ENCODE measurements around the gene CYB5A.
"Not testable (repeated sequence)": the region's sequence is repeated elsewhere in the genome, so short reads cannot be mapped to it uniquely, and the experiment has no call there.

Gene CYB5A

DNA sequence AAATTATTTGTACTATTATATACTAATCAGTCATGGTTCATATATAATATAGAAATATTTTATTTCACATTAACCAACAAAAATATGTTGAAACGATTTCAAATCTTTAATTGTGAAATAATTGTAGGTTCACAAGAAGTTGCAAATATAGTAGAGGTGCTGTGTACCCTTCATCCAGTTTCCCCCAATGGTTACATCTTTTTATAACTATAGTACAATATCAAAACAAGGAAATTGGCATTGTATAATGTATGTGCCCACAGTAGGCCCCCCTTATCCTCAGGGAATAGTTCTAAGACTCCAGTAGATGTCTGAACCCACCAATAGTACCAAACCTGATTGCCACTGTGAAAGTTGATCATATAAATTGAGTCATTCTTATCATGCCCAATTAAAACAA lies 7.4 kb upstream of the CYB5A start:
- in situ Hi-C loops (cut with HindIII; ENCODE audit: low sequenced_read_pairs) = no loop called here

DNA sequence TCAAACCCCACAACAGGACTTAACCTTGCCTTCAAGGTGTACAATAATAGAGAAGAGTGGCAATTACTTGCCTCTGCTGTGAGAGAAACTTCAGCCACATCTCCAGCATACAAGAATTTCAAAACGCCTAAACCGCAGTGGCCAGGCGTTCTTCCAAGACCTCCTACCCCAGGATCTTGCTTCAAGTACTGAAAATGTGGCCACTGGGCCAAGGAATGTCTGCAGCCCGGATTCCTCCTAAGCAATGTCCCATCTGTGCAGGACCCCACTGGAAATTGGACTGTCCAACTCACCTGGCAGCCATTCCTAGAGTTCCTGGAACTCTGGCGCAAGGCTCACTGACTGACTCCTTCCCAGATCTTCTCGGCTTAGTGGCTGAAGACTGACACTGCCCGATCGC lies 2.8 kb upstream of the CYB5A start:
- in situ Hi-C loops (cut with HindIII; ENCODE audit: low sequenced_read_pairs) = no loop called here

DNA sequence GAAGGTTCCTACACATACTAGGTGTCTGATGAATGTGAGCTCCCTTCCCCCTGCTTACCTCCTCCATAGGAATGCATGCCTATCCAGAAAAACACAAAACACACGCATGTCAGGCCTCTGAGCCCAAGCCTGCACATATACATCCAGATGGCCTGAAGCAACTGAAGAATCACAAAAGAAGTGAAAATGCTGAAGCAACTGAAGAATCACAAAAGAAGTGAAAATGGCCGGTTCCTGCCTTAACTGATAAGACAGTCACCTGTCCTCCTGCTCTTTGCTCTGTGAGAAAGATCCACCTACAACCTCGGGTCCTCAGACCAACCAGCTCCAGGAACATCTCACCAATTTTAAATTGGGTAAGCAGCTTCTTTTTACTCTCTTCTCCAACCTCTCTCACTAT lies 1.2 kb upstream of the CYB5A start:
- in situ Hi-C loops (cut with HindIII; ENCODE audit: low sequenced_read_pairs) = not testable (repeated sequence)

DNA sequence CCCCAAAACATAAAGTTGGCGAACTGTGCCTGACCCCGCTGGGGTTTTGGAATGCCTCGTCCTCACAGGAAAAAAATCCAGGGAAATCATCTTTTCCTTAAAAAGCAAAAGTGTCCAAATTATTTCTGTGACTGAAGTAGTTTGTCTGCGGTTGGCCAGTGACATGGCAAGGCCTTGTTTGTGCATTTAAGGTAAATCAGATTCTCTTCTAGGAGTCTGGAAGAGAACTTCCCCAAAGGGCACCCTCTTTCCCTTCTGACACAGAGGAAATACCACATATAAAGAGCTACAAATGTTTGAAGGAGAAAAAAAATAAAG lies 737 bp upstream of the CYB5A start:
- in situ Hi-C loops (cut with HindIII; ENCODE audit: low sequenced_read_pairs) = no loop called here

DNA sequence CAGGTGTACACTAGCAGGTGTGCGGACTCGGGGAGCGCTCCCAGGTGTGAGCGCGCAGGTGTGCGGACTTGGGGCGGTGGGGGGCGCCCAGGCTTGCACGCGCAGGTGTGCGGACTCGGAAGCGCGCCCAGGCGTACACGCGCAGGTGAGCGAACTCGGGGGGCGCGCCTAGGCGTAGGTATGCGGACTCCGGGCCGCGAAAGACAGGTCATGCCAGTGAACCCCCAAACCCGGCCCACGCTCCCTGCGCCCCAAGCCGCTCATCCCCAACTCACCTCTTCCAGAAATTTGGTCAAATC lies 342 bp downstream of the CYB5A start:
- in situ Hi-C loops (cut with HindIII; ENCODE audit: low sequenced_read_pairs) = no loop called here

DNA sequence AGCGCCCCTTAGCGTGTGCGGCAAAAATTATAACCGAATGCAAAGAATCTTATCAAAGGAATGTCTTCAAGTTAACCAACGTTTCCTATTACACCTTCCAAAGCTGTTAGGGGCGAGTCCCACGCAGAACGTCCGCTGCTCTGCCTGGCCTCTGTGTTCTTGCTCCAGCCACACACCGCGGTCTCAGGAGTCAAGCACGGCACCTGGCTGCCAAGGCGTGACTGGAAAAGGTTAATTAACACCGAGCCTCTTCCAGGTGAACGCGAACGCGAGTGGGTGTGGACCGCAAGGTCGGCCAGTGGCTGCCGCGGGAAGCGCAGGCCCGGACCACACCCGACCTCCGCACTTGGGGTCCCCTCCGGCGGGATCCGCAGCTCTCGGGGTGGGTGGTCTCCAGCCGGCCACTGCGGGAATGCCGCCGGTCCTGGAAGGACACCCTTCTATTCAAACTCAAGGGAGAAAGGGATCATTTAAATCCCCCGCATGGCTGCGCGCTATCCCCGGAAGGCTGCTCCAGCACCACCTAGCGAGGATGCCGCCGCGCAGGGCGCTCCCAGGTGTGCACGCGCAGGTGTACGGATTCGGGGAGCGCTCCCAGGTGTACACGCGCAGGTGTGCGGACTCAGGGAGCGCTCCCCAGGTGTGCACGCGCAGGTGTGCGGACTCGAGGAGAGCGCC lies 830 bp downstream of the CYB5A start:
- in situ Hi-C loops (cut with HindIII; ENCODE audit: low sequenced_read_pairs) = no loop called here

DNA sequence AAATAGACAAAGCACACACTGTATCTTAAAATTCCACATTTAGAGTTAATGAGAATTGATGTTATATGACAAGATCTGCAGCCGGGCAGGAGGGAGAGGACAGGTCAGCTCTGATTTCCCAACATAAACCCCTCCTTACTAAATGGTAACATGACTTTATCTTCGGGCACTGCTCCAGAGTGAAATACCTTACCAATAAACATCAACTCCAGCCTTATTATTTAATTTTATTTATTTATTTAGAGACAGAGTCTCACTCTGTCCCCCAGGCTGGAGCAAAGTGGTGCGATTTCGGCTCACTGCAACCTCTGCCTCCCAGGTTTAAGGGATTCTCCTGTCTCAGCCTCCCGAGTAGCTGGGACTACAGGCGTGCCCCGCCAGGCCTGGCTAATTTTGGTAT lies 1.7 kb downstream of the CYB5A start:
- in situ Hi-C loops (cut with HindIII; ENCODE audit: low sequenced_read_pairs) = no loop called here

DNA sequence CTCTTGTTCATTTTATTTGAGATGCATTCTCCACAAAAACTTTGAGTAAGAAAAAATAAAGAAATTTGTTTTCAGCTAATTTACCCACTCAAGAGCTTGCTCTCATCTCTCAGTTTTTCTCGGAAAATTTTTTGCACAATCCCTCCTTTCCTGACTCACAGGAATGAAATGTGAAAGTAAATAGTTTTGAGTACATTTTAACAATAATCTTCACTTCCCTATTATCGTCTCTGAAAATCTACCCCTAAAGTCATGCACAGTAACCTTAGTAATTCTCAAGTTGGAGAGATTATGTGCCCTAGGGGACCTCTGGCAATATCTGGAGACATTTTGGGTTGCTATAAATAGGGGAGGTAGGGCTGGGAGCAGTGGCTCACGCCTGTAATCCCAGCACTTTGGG lies 2.6 kb downstream of the CYB5A start:
- in situ Hi-C loops (cut with HindIII; ENCODE audit: low sequenced_read_pairs) = no loop called here

DNA sequence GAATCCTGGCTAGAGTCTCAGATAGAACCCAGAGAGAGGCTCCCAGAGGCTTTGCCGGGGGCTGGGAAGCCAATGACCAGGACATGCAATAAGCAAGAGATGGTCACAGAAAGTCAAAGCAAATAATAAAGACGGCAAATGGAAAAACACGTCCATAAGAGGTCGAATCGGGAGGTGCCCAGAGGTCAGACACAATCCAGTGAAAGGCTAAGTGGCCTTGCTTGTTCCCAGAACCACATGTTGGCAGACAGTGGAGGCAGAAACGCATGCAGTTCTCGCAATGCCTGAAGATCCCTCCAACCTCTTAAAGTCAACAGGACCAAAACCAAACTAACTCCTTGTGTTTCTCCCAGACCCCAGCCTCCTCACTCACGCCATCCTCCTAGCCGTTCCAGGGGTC lies 3.0 kb downstream of the CYB5A start:
- in situ Hi-C loops (cut with HindIII; ENCODE audit: low sequenced_read_pairs) = no loop called here

DNA sequence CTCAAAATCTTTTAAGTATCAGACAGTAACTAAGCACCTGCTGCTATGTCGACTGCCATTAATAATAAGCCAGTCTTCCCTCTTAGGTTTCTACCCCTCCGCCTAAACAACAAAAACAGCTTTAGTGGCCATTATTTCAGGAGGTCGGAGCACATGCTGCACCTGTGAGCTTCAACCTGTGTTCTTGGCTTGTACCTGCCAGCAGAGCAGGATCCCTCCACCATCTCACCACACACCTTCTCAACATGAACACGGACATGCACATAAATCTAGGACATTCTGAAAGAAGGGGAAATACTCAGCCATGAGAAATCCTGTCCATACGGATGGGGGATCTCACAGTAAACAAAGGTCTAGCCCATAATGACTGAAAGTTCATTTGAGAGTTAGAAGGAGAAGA lies 3.7 kb downstream of the CYB5A start:
- in situ Hi-C loops (cut with HindIII; ENCODE audit: low sequenced_read_pairs) = no loop called here

DNA sequence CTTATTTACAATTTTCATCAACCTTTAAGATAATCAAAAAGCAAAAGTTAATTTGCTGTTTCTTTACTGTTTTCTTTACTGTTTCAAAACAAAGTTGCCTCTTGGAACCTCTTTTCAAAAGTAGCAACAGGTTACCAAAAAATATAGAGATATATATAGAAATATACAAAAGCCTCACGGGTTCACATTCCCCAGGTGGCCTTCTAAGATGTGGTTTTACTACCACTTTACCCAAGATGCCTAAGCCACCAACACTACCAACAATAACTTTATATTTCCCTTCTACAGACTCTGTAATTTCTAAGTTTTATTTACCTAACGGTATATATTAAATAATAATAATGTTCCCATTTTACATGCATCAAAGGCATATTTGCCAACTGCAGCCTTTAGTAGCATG lies 4.9 kb downstream of the CYB5A start:
- in situ Hi-C loops (cut with HindIII; ENCODE audit: low sequenced_read_pairs) = no loop called here

DNA sequence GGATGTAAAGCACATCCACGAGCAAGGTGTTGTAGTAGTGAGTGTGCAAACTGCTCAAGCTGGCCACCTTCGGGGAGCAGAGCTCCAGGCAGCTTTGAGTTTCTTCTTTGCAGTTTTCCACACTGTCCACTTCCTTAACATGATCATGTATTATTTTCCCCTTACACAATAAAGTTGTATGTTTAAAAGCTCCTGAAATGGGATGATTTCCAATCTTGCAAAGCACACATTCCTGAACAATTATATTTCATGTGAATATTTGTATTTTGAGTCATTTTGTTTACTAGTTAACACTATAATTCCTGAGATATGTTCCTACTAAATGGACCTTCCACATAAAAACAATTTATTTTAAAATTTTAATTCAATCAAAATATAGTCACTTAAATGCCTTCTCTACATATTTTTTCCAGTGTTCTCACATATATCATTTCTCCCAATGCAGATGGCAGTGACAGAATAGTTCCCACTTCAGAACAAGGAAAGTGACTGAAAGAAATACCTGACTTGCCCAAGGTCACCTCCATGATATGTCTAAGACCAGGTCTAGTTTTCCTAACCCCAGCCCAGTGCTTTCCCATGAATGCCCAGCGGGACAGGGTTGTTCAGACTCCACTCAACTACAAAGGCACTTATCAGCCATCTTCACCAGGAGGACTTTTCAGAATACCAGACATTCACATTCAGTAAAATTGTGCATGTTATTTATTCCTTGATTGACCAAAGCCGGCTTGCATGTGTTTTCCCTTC lies 5.5 kb downstream of the CYB5A start:
- in situ Hi-C loops (cut with HindIII; ENCODE audit: low sequenced_read_pairs) = no loop called here

DNA sequence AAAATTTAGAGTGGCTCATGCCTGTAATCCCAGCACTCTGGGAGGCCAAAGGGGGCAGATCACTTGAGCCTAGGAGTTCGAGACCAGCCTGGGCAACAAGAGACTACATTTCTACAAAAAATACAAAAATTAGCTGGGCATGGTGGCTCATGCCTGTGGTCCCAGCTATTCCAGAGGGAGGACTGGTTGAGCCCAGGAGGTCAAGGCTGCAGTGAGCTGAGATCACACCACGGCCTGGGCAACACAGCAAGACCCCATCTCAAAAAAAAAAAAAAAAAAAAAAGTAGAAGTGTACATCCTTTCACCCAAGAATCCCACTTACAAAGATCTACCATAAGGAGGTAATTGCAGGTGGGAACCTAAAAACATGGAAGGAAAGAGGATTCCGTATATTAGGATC lies 6.2 kb downstream of the CYB5A start:
- in situ Hi-C loops (cut with HindIII; ENCODE audit: low sequenced_read_pairs) = not testable (repeated sequence)

DNA sequence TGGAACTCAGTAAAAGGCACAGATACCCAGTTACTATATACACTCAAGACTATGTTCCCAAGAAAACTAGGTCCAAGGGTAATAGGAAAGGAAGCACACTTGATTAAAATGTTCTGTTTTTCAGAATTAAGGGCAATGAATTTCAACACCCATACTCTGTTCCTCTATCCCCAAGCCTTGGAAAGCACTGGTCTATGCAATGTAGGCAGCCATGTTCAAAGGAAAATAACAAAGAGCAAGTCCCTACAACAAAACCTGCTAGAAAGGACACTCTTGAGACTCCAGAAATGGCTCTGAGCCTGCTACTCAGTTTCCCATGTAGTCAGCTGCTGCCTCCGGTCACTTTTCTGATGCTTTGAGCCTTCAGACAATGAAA lies 6.8 kb downstream of the CYB5A start:
- in situ Hi-C loops (cut with HindIII; ENCODE audit: low sequenced_read_pairs) = no loop called here

DNA sequence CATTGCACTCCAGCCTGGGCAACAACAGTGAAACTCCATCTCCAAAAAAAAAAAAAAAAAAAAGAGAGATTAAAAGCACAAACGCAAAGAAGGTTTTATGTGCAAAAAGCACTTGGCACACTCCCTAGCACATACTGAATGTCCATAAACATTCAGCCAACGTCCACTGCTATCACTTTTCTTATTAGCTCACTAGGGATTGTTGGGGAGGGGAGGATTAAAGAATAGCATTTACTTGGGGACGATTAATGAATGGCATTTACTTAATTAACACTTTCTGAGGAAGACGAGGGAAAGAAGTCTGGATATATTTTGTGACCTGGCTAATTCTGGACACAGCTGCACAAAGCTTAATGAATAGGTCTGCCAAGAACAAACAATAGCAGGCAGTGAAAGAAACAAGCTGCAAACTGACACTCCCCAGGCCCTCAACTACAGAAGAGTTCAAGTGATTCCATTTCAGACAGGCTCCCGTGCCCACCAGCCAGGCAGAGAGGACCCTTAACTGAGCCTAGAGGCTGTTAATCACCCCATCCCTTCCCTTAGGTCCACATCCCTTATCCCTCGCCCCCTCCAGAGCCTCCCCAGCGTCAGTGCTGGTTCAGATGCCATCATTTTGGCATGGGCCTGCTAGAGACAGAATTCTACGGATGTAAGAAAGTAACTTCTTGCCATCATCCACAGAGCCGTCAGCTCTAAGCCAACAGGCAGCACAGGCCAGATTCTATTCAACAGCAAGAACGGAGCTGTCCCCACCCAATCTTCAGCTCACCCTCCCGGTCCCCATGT lies 7.4 kb downstream of the CYB5A start:
- in situ Hi-C loops (cut with HindIII; ENCODE audit: low sequenced_read_pairs) = no loop called here

DNA sequence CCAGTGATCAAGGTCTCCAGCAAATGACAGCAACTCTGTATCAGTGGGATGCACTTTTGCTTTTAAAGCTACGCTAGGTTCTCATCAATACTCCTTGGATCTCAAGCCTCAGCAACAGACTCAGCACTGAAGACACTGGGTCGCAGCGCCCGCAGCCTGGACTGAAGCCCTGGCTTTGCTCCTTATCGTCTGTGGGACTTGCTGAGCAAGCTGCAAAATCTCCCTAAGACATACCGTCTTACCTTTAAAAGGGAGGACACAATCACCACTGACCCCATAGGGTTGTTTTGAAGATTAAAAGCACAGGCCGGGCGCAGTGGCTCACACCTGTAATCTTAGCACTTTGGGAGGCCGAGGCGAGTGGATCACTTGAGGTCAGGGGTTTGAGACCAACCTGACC lies 8.1 kb downstream of the CYB5A start:
- in situ Hi-C loops (cut with HindIII; ENCODE audit: low sequenced_read_pairs) = no loop called here

DNA sequence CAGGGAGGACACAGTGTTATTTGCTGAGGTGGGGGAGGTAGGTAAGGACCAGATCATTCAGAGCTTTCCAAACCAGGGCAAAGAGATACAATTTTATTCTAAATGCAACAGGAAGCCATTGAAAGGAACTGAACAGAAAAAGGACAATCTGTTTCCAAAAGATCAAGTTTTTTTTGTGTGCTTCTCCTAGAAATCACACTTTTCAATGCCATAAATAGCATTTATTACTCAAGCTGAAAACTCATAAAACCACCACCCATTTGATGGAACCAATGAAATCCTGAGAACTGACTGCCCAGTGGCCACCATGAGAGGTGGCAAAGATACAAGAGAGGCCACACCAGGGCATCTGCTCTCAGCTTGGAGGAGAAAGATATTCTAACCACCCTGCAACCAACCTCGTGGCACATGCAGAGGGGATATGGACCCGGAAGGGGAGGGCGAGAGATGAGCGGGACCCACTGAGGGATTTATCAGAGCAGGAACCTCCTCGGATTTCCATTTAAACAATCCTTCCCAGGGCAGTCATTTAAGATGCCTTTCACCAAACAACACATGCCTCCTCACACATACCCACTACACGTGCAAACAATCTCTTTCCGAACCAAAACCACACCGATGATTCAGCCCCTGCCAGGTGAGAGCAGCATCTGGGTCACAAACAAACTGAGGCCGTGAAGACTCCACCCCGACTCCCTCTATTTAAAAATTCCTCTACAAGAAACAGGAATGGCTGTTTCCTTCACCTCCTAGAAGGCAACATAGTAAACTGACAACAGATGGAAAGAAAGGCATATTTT lies 8.8 kb downstream of the CYB5A start:
- in situ Hi-C loops (cut with HindIII; ENCODE audit: low sequenced_read_pairs) = no loop called here

DNA sequence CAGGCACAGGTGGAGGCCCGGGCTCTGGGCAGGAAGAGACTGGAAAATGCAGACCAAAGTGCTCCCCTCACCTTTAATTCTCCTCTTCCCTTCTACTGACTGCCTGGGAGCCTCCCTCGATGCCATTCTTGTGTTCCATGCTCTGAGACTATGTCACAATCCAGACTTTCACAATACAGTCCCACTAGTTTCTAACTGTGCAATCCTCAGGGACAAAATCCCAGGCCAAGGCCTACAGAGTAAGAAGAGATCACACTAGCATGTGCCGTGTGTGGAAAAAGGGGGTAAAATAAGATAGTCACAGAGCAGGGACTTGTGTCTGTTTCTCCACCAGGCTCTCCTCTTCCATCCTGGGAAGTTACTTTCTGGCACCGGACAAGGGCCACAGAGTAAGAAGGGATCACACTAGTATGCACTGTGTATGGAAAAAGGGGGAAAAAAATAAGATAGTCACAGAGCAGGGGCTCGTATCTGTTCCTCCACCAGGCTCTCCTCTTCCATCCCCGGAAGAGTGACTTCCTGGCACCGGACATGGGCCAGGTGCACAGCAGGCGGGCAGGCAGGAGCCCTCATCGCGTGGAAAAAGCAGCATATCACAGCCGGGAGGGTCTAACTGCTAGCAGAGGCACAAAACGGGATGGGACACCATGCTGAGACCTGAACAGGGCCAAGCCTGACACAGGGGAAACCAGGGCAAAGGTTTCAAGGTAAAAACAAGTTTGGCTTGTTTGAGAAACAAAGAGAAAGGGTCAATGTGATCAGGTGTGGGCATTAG lies 9.6 kb downstream of the CYB5A start:
- in situ Hi-C loops (cut with HindIII; ENCODE audit: low sequenced_read_pairs) = no loop called here

DNA sequence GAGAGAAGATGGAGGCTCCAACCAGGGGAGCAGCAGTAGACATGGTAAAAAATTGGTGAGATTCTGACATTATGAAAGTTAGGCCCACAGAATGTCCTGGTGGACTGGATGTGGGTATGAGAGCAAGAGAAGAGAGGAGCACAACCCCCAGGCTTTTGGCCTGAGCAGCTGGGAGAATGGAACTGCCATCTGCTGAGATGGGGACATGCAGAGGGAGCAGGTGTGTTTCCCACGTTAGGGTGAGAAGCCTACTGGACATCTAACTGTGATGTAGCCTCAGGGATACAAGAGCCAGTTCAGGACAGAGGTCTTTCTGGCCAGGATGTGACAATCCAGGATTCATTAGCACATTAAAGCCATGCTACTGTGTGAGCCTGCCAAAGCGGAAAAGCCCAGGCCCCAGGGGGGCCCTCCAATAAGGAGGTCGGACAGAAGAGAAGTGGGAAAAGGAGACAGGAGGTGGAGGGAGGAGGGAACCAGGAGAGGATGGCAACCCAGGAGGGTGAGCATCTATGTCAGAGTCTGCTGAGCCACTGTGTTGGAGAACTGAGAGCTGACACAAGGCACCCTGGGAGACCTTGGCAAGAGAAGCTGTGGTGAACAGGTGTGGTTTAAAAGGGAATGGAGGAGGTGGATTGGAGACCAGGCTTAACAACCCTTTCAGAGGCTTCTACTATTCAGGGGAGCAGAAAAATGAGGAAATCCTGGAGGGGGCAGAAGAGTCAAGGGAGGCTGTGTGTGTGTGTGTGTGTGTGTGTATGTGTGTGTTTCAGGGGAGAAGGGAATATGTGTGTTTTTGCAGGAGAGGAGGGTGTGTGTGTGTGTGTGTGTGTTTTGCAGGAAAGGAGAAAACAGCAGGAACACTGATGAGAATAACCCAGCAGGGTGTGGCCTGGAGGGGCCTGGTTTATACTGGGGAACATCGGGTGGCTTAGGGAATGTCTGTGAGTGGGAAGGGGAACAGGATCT lies 10.5 kb downstream of the CYB5A start:
- in situ Hi-C loops (cut with HindIII; ENCODE audit: low sequenced_read_pairs) = no loop called here

DNA sequence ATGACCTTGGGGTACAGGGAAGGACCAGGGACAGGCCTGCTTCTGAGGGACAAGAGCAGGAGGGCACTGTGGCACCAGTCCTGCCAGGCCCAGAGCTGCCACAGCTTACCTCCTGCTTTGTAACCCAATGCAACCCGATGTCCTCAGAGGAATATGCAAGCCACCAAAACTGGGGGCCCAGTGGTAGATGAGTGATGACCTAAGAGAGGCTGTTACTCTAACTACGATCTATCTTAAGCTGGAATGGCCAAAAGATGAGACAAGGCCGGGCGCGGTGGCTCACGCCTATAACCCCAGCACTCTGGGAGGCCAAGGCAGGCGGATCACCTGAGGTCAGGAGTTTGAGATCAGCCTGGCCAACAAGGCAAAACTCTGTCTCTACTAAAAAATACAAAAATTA lies 12.8 kb downstream of the CYB5A start:
- in situ Hi-C loops (cut with HindIII; ENCODE audit: low sequenced_read_pairs) = no loop called here

Data from endothelial cell of hepatic sinusoid (primary cell).